ENCODE data around the gene SCN3B. TPM values are rescaled to one million over a fixed set of nuclear protein-coding genes. Genes with fewer than 3 reads are reported as not detected.
A peak's percentile ranks its signal among the peaks of the same experiment; 100 is the strongest.

Gene SCN3B
- total and polyA plus RNA-seq, 2 donors, result 0.14 to 0.84 TPM

DNA sequence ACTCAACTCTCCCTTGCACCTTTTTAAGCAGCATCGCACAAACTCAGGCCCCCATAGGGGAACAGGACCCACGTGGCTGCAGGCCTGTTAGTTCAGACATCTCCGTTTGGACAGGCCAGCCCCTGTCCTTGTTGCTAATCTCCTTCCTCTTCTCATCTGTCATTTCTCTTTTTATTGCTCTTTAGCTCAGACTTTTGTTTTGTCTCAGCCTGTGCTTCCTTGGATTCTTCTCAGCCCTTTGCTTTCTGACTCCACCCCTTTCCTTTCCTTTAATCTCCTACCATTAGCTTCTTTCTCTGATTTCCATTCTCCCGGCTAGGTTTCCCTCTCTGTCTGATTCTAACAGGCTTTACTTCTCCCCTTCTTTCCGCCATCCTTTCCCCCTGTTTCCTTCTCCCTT, 68.7 kb downstream of the SCN3B start:
- no peak overlapping the region for H3K4me3 ChIP-seq (ENCODE audit: low read length in 2 of 2)
- no peaks in the 10 kb centered on the region for H3K9me3 ChIP-seq (ENCODE audit: control insufficient read depth in 2 of 2, insufficient read depth in 1 of 2, low read length in 1 of 2)
- H3K27ac ChIP-seq (ENCODE audit: low read depth in 1 of 2, low read length in 1 of 2), result no peak overlapping the region
- 87% methylated on average over 5 of the region's 5 CpGs for WGBS
- no peak for DNase-seq (ENCODE audit: low read depth in 6 of 9, low spot score in 9 of 9)
- no peaks in the 10 kb centered on the region for H3K27me3 ChIP-seq (ENCODE audit: control insufficient read depth in 2 of 2, insufficient read depth in 1 of 2, low read length in 1 of 2)
- peaks cover 2 to 31% of the 10 kb centered on the region in 2 donors for H3K4me1 ChIP-seq (ENCODE audit: control insufficient read depth in 2 of 2, insufficient read depth in 2 of 2, low read length in 2 of 2)
- peaks cover 4 to 28% of the 10 kb centered on the region in 2 donors for H3K36me3 ChIP-seq (ENCODE audit: control insufficient read depth in 2 of 2, insufficient read depth in 2 of 2, low read length in 1 of 2)

DNA sequence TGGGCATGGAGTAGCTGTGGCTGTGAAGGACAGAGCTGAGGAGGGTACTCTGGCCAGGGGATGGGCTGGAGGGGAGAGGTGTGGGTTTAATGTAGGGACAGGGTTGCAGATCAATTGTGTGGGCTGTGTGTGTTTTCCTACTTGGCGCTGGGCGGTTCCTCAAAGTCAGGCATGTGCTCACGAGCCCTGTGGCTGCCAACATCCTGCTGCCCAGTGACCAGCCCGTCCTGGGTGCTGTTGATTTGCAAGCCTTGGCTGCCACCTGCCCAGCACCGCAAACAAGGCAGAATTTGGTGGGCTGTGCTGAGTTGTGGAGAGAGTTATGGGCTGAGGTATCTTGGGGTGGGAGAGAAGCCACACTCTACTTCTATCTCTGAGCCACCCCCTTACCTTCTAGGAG, 69.2 kb downstream of the SCN3B start:
- H3K4me1 ChIP-seq (ENCODE audit: control insufficient read depth in 2 of 2, insufficient read depth in 2 of 2, low read length in 2 of 2), result peaks cover 3 to 35% of the 10 kb centered on the region in 2 donors
- 96% methylated on average over 5 of the region's 5 CpGs for WGBS
- no peak overlapping the region for H3K27ac ChIP-seq (ENCODE audit: low read depth in 1 of 2, low read length in 1 of 2)
- no peaks in the 10 kb centered on the region for H3K27me3 ChIP-seq (ENCODE audit: control insufficient read depth in 2 of 2, insufficient read depth in 1 of 2, low read length in 1 of 2)
- no peaks in the 10 kb centered on the region for H3K9me3 ChIP-seq (ENCODE audit: control insufficient read depth in 2 of 2, insufficient read depth in 1 of 2, low read length in 1 of 2)
- peaks cover 0 to 26% of the 10 kb centered on the region in 2 donors for H3K36me3 ChIP-seq (ENCODE audit: control insufficient read depth in 2 of 2, insufficient read depth in 2 of 2, low read length in 1 of 2)
- DNase-seq (ENCODE audit: low read depth in 6 of 9, low spot score in 9 of 9), result no peak
- no peak overlapping the region for H3K4me3 ChIP-seq (ENCODE audit: low read length in 2 of 2)

GRCh38 chr11:123584737-123585136, 69.7 kb downstream of the SCN3B start:
- H3K4me3 ChIP-seq (ENCODE audit: low read length in 2 of 2), result no peak overlapping the region
- H3K27me3 ChIP-seq (ENCODE audit: control insufficient read depth in 2 of 2, insufficient read depth in 1 of 2, low read length in 1 of 2), result no peaks in the 10 kb centered on the region
- H3K4me1 ChIP-seq (ENCODE audit: control insufficient read depth in 2 of 2, insufficient read depth in 2 of 2, low read length in 2 of 2), result peaks cover 3 to 36% of the 10 kb centered on the region in 2 donors
- 91% methylated on average over 7 of the region's 7 CpGs for WGBS
- H3K9me3 ChIP-seq (ENCODE audit: control insufficient read depth in 2 of 2, insufficient read depth in 1 of 2, low read length in 1 of 2), result no peaks in the 10 kb centered on the region
- peaks cover 0 to 26% of the 10 kb centered on the region in 2 donors for H3K36me3 ChIP-seq (ENCODE audit: control insufficient read depth in 2 of 2, insufficient read depth in 2 of 2, low read length in 1 of 2)
- no peak for DNase-seq (ENCODE audit: low read depth in 6 of 9, low spot score in 9 of 9)
- H3K27ac ChIP-seq (ENCODE audit: low read depth in 1 of 2, low read length in 1 of 2), result no peak overlapping the region

DNA sequence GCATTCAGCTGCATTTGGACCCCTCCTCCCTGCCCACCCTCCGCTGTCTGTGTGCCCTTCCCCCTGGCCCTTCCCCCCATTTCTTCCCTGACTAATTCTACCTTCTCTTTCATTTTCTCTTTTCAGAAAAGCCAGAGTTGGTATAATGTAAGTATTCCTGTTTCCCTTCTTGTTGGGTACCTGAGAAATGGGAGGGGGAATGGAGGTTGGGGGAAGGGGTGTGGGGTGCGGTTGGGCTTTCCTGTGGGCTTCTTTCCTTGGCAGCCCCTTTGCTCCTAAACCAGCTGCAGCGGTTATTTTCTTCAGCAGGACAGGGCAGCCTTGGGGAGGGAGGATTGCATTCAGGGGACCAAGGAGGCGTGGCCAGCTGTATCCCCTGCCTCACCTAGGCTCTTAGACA, 70.2 kb downstream of the SCN3B start:
- peaks cover 3 to 36% of the 10 kb centered on the region in 2 donors for H3K4me1 ChIP-seq (ENCODE audit: control insufficient read depth in 2 of 2, insufficient read depth in 2 of 2, low read length in 2 of 2)
- WGBS, result 97% methylated on average over 4 of the region's 4 CpGs
- H3K4me3 ChIP-seq (ENCODE audit: low read length in 2 of 2), result no peak overlapping the region
- H3K27me3 ChIP-seq (ENCODE audit: control insufficient read depth in 2 of 2, insufficient read depth in 1 of 2, low read length in 1 of 2), result no peaks in the 10 kb centered on the region
- no peaks in the 10 kb centered on the region for H3K9me3 ChIP-seq (ENCODE audit: control insufficient read depth in 2 of 2, insufficient read depth in 1 of 2, low read length in 1 of 2)
- no peak overlapping the region for H3K27ac ChIP-seq (ENCODE audit: low read depth in 1 of 2, low read length in 1 of 2)
- DNase-seq (ENCODE audit: low read depth in 6 of 9, low spot score in 9 of 9), result no peak
- H3K36me3 ChIP-seq (ENCODE audit: control insufficient read depth in 2 of 2, insufficient read depth in 2 of 2, low read length in 1 of 2), result peaks cover 0 to 28% of the 10 kb centered on the region in 2 donors

DNA sequence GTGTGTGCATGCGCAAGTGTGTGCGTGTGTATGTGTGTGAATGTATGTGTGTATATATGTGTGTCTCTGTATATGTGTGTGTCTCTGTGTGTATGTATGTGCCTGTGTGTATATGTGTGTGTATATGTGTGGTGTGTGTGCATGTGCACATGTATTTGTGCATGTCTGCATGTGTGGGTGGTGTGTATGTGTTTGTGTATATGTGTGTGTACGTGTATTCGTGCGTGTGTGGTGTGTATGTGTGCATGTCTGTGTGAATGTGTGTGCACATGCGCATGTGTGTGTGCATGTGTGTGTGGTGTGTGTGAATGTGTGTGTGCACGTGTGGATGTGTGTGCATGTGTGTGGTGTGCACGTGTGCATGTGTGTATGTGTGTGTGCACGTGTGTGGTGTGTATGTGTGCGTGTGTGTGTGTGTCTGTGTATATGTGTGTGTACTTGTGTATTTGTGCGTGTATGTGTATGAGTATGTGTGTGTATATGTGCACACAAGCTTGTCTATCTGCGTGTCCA, 71.4 kb downstream of the SCN3B start:
- DNase-seq (ENCODE audit: low read depth in 6 of 9, low spot score in 9 of 9), result no peak
- H3K9me3 ChIP-seq (ENCODE audit: control insufficient read depth in 2 of 2, insufficient read depth in 1 of 2, low read length in 1 of 2), result no peaks in the 10 kb centered on the region
- WGBS, result 96% methylated on average over 12 of the region's 12 CpGs
- peaks cover 0 to 25% of the 10 kb centered on the region in 2 donors for H3K36me3 ChIP-seq (ENCODE audit: control insufficient read depth in 2 of 2, insufficient read depth in 2 of 2, low read length in 1 of 2)
- no peaks in the 10 kb centered on the region for H3K27me3 ChIP-seq (ENCODE audit: control insufficient read depth in 2 of 2, insufficient read depth in 1 of 2, low read length in 1 of 2)
- no peak overlapping the region for H3K4me3 ChIP-seq (ENCODE audit: low read length in 2 of 2)
- H3K4me1 ChIP-seq (ENCODE audit: control insufficient read depth in 2 of 2, insufficient read depth in 2 of 2, low read length in 2 of 2), result peaks cover 3 to 36% of the 10 kb centered on the region in 2 donors
- H3K27ac ChIP-seq (ENCODE audit: low read depth in 1 of 2, low read length in 1 of 2), result no peak overlapping the region

GRCh38 chr11:123581651-123582399, 72.6 kb downstream of the SCN3B start:
- peaks cover 0 to 20% of the 10 kb centered on the region in 2 donors for H3K36me3 ChIP-seq (ENCODE audit: control insufficient read depth in 2 of 2, insufficient read depth in 2 of 2, low read length in 1 of 2)
- H3K27ac ChIP-seq (ENCODE audit: low read depth in 1 of 2, low read length in 1 of 2), result no peak overlapping the region
- H3K27me3 ChIP-seq (ENCODE audit: control insufficient read depth in 2 of 2, insufficient read depth in 1 of 2, low read length in 1 of 2), result no peaks in the 10 kb centered on the region
- H3K4me1 ChIP-seq (ENCODE audit: control insufficient read depth in 2 of 2, insufficient read depth in 2 of 2, low read length in 2 of 2), result peaks cover 3 to 34% of the 10 kb centered on the region in 2 donors
- no peak for DNase-seq (ENCODE audit: low read depth in 6 of 9, low spot score in 9 of 9)
- H3K4me3 ChIP-seq (ENCODE audit: low read length in 2 of 2), result no peak overlapping the region
- H3K9me3 ChIP-seq (ENCODE audit: control insufficient read depth in 2 of 2, insufficient read depth in 1 of 2, low read length in 1 of 2), result no peaks in the 10 kb centered on the region
- WGBS, result 95% methylated on average over 22 of the region's 22 CpGs

- Histone ChIP-seq H3K4me1 (ENCODE audit: control insufficient read depth in 2 of 2, insufficient read depth in 2 of 2, low read length in 2 of 2) (peaks cover 3 to 28% of the 10 kb centered on the region in 2 donors), H3K9me3 (ENCODE audit: control insufficient read depth in 2 of 2, insufficient read depth in 1 of 2, low read length in 1 of 2) (no peaks in the 10 kb centered on the region), H3K27ac (ENCODE audit: low read depth in 1 of 2, low read length in 1 of 2) (no peak overlapping the region), H3K27me3 (ENCODE audit: control insufficient read depth in 2 of 2, insufficient read depth in 1 of 2, low read length in 1 of 2) (no peaks in the 10 kb centered on the region), H3K36me3 (ENCODE audit: control insufficient read depth in 2 of 2, insufficient read depth in 2 of 2, low read length in 1 of 2) (peaks cover 0 to 18% of the 10 kb centered on the region in 2 donors), H3K4me3 (ENCODE audit: low read length in 2 of 2) (no peak overlapping the region)
- peak; percentile 24 to 83 (median 61) for DNase-seq (ENCODE audit: low read depth in 6 of 9, low spot score in 9 of 9)
- 20% methylated on average over 25 of the region's 25 CpGs for WGBS
Observed at GRCh38 chr11:123580557-123581275, 73.7 kb downstream of the SCN3B start.

DNA sequence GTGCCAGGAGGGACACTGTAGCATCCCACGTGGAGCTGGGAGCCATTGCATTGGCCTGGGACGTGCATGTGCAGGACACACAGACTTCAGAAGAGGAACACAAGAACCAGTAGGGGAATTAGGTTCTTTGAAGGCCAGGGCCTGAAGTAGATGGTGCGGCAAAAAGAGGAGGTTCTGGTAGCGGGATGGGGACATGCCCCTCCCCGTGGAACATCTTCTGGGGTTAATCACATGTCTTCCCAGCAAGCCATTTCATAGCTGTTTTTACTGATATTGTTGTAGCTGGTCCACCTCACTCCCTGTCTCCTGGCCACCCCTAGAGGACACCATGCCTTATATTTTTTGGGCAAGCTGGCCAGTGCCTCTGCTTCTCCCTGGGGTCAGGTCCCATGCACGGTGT, 74.3 kb downstream of the SCN3B start:
- peaks cover 3 to 22% of the 10 kb centered on the region in 2 donors for H3K4me1 ChIP-seq (ENCODE audit: control insufficient read depth in 2 of 2, insufficient read depth in 2 of 2, low read length in 2 of 2)
- WGBS, result 97% methylated on average over 6 of the region's 6 CpGs
- H3K27ac ChIP-seq (ENCODE audit: low read depth in 1 of 2, low read length in 1 of 2), result no peak overlapping the region
- H3K4me3 ChIP-seq (ENCODE audit: low read length in 2 of 2), result no peak overlapping the region
- H3K27me3 ChIP-seq (ENCODE audit: control insufficient read depth in 2 of 2, insufficient read depth in 1 of 2, low read length in 1 of 2), result no peaks in the 10 kb centered on the region
- H3K36me3 ChIP-seq (ENCODE audit: control insufficient read depth in 2 of 2, insufficient read depth in 2 of 2, low read length in 1 of 2), result peaks cover 0 to 18% of the 10 kb centered on the region in 2 donors
- H3K9me3 ChIP-seq (ENCODE audit: control insufficient read depth in 2 of 2, insufficient read depth in 1 of 2, low read length in 1 of 2), result no peaks in the 10 kb centered on the region
- DNase-seq (ENCODE audit: low read depth in 6 of 9, low spot score in 9 of 9), result no peak

DNA sequence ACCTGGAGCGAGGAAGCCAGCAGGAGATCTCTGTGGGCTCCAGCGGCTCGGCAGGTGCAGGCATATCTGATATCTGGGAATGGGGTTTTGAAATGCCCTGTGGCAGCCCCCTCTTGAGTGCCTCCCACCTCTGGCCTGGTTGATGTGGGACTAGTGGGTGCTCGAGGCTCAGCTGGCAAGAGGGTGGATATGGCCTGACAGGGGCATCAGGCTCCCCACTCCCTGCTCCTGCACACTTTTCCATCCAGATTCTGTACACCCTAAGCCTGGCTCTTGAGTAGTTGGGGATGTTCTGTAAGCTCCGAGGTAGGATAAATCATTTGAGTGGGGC, 75.0 kb downstream of the SCN3B start:
- Histone ChIP-seq H3K9me3 (ENCODE audit: control insufficient read depth in 2 of 2, insufficient read depth in 1 of 2, low read length in 1 of 2) (no peaks in the 10 kb centered on the region), H3K27ac (ENCODE audit: low read depth in 1 of 2, low read length in 1 of 2) (no peak overlapping the region), H3K27me3 (ENCODE audit: control insufficient read depth in 2 of 2, insufficient read depth in 1 of 2, low read length in 1 of 2) (no peaks in the 10 kb centered on the region), H3K4me1 (ENCODE audit: control insufficient read depth in 2 of 2, insufficient read depth in 2 of 2, low read length in 2 of 2) (peaks cover 3 to 16% of the 10 kb centered on the region in 2 donors), H3K4me3 (ENCODE audit: low read length in 2 of 2) (no peak overlapping the region), H3K36me3 (ENCODE audit: control insufficient read depth in 2 of 2, insufficient read depth in 2 of 2, low read length in 1 of 2) (peaks cover 0 to 18% of the 10 kb centered on the region in 2 donors)
- DNase-seq (ENCODE audit: low read depth in 6 of 9, low spot score in 9 of 9), result no peak
- 89% methylated on average over 5 of the region's 5 CpGs for WGBS
